ENCODE data around the gene LDLRAD4.

LDLRAD4 gene

GRCh38 chr18:13616041-13616440, 397.5 kb downstream of the LDLRAD4 start:
- H3K4me3 ChIP-seq (ENCODE audit: low read length): no peak overlapping the region
- no peak for DNase-seq (ENCODE audit: low read depth)
- no peak for TF ChIP-seq CTCF (IDR thresholded peaks at IDR 0.05; ENCODE audit: insufficient read depth, low read depth, low read length, missing control alignments)

GRCh38 chr18:13616525-13617035, 398.0 kb downstream of the LDLRAD4 start:
- H3K4me3 ChIP-seq (ENCODE audit: low read length): no peak overlapping the region
- DNase-seq (ENCODE audit: low read depth): no peak
- no peak for TF ChIP-seq CTCF (IDR thresholded peaks at IDR 0.05; ENCODE audit: insufficient read depth, low read depth, low read length, missing control alignments)

GRCh38 chr18:13617826-13618515, 399.4 kb downstream of the LDLRAD4 start:
- DNase-seq (ENCODE audit: low read depth): no peak
- TF ChIP-seq CTCF (IDR thresholded peaks at IDR 0.05; ENCODE audit: insufficient read depth, low read depth, low read length, missing control alignments): no peak
- no peak overlapping the region for H3K4me3 ChIP-seq (ENCODE audit: low read length)

- DNase-seq (ENCODE audit: low read depth): no peak
- no peak overlapping the region for H3K4me3 ChIP-seq (ENCODE audit: low read length)
- no peak for TF ChIP-seq CTCF (IDR thresholded peaks at IDR 0.05; ENCODE audit: insufficient read depth, low read depth, low read length, missing control alignments)
Measured at GRCh38 chr18:13618760-13619438, 400.3 kb downstream of the LDLRAD4 start.

GRCh38 chr18:13619505-13620205, 401.1 kb downstream of the LDLRAD4 start:
- TF ChIP-seq CTCF (IDR thresholded peaks at IDR 0.05; ENCODE audit: insufficient read depth, low read depth, low read length, missing control alignments): no peak
- DNase-seq (ENCODE audit: low read depth): no peak
- no peak overlapping the region for H3K4me3 ChIP-seq (ENCODE audit: low read length)

- H3K4me3 ChIP-seq (ENCODE audit: low read length): no peak overlapping the region
- no peak for DNase-seq (ENCODE audit: low read depth)
- TF ChIP-seq CTCF (IDR thresholded peaks at IDR 0.05; ENCODE audit: insufficient read depth, low read depth, low read length, missing control alignments): no peak
Measured at GRCh38 chr18:13620206-13620672, 401.7 kb downstream of the LDLRAD4 start.

Measured in epithelial cell of esophagus (primary cell).